Sigmoid colon (tissue), 4 donors: Measurements from ENCODE around the gene P4HTM.

Experiments
- POLR2A ChIP-seq, 2 donors: fragments of 450-650 bp; IDR thresholded peaks; one replicate each; pipeline ENCODE4 v1.6.1; 2016; ENCODE audit warnings: antibody characterized with exemption in 2 of 2, mild to moderate bottlenecking in 2 of 2, moderate library complexity in 2 of 2
- POLR2AphosphoS5 ChIP-seq, 4 donors: sonication (generic); formaldehyde crosslinking; IDR thresholded peaks; one replicate each; pipeline ENCODE4 v1.6.1; 2017; ENCODE audit warnings: antibody characterized with exemption in 4 of 4
- TF ChIP-seq, protein P1 (sequence below), 4 experiments: fragments of 450-650 bp in 3 of 4; fragments of 200-600 bp in 1 of 4; IDR thresholded peaks; one replicate each; pipeline ENCODE4 v1.5.1; 2016 to 2019; ENCODE audit warnings: antibody characterized with exemption in 4 of 4, mild to moderate bottlenecking in 3 of 4, moderate library complexity in 2 of 4

DNA sequence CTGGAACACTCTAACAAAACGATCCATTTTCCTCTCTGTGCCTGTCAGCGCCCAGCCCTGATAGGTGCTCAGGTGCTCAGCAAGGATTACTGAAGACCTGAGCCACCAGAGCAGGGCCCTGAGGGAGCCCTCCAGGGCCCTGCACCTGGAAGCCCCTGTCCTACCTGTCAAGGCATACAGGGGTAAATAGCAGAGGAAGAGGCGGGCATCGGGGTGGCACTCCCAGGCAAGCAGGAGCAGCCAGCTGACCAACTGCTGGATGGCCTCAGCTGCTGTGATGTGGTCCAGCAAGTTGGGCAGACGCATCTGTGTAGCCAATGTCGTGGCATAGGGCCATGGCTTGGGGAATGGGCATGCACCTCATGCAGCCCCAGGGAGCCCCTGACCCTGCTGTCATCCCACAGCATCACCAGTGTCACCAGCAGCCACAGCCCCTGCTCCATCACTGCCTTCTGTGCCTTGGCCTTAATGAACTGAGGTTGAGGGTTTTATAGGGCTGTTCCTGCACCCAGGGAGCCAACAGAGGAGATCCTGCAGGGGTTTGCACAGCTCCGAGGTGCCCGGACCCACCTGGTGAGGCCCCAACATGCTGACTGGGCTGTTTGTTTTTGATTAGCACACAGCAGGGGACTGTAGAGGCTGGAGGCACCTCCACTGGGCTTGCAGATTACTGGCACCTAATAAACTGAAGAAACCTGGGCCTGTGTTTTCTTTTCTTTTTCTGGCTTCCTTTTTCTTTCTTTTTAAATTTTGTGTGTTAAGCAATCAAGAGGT is 9.2 kb downstream of the P4HTM start:
- TF ChIP-seq, protein P1, sequence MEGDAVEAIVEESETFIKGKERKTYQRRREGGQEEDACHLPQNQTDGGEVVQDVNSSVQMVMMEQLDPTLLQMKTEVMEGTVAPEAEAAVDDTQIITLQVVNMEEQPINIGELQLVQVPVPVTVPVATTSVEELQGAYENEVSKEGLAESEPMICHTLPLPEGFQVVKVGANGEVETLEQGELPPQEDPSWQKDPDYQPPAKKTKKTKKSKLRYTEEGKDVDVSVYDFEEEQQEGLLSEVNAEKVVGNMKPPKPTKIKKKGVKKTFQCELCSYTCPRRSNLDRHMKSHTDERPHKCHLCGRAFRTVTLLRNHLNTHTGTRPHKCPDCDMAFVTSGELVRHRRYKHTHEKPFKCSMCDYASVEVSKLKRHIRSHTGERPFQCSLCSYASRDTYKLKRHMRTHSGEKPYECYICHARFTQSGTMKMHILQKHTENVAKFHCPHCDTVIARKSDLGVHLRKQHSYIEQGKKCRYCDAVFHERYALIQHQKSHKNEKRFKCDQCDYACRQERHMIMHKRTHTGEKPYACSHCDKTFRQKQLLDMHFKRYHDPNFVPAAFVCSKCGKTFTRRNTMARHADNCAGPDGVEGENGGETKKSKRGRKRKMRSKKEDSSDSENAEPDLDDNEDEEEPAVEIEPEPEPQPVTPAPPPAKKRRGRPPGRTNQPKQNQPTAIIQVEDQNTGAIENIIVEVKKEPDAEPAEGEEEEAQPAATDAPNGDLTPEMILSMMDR (IDR thresholded peaks at IDR 0.05), result no peak
- TF ChIP-seq POLR2A (IDR thresholded peaks at IDR 0.05) (no peak), POLR2AphosphoS5 (IDR thresholded peaks at IDR 0.05) (no peak)
